ENCODE data around the gene LRRC75A.

The LRRC75A gene

DNA sequence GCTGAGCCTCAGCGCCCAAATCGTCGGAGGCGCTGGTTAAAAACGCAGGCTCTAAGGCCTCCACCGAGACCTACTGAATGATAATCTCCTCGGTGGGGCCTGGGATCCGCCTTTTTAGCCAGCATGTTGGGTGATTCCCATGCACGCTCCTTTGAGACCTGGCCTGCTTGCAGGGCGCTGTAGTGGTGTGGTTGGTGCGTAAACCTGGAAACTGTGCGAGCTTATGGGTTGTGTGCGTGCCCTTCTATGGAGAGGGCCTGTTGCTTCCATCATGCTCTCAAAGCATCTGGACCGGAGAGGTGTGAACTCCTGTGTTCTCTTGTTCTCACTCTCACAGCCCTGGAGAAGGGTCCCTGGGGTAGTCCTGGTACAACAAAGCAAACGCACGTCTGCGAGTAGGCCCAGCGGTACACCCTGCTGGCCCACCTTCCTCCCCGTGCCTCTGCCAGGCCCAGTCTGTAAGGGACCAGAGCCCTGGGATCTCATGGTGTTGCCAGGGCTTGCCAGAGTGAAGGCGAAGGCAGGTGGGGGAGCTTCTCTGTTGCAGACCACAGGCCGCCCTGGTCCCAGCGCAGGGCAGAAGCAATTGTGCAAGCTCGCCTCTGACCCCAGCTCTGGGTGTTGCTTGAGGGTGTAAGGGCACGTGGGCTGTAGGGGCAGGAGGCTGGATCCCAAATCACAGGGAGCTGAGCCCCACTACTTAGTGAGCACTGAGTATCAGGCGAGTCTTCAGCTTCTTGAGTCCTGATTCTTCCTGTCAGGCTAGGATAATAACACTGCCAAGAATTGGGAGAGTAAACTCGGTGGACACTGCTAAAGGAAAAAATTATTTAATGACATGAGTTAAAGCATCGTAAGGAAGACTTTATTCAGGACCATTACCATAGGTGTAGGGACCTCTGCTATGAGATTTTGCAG lies 879 bp upstream of the LRRC75A start:
- DNase-seq, result no peak

DNA sequence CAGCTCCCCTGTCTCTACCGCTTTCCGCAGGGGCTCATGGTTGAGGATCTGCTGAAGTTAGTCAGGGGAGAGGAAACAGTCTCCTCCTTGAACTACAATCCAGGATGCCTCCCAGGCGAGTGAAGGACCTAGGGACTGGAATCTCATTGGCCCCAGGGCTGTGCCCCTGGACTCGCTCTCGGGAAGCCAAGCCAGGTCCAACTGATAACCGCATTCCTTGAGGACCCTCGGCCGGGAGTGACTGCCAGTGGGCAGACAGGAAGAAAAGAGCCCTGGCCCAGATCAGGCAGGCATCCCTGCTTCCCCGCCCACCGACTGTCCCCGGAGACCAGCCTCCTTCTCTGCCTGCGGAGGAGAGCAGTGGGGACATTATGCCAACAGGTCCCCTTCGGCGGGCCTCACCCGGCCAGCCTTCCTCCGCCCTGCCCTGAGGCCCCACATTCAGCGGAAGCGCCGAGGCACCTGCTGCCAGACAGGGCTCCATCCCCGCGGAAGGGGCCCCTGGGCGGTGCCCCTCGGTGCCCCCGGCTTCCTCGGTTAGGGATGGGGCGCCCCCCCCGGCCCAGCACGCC lies 776 bp downstream of the LRRC75A start:
- DNase-seq, result peak; percentile 47

DNA sequence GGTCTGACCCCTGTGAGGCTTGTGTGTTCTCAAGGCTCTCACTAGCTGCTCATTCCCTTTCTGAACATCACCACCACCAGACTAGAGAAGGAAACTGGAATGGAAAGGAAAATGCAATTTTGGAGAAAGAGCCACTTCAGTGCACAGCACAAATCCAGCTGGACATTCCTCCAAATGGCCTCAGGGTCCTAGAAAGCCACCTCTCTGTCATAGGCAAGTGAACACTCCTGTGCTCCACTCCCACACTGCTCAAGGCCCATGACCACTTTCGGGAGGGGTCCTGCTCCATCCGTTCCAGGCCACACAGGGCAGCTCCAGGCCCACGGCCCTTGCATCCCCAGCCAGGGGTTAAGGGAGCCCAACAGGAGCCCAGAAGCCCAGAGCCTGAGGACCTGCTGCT lies 2.6 kb downstream of the LRRC75A start:
- no peak for DNase-seq

DNA sequence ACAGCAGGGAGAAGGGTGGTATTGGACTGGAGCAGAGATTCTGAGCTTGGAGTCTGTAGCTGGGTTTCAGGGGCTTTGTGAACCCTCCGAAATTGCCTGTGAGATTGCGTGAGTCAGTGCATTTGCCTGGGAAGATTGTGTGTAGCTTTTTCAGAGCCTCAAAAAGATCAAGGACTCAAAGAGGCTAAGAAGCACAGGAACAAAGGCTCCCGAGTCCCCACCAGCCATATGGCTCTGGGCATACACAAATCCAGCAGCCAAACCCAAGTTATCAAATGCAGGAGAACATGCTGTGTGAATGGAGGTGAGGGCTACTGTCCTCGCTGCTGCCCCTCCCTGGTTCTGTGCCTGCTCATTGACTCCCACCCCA lies 3.0 kb downstream of the LRRC75A start:
- no peak for DNase-seq

DNA sequence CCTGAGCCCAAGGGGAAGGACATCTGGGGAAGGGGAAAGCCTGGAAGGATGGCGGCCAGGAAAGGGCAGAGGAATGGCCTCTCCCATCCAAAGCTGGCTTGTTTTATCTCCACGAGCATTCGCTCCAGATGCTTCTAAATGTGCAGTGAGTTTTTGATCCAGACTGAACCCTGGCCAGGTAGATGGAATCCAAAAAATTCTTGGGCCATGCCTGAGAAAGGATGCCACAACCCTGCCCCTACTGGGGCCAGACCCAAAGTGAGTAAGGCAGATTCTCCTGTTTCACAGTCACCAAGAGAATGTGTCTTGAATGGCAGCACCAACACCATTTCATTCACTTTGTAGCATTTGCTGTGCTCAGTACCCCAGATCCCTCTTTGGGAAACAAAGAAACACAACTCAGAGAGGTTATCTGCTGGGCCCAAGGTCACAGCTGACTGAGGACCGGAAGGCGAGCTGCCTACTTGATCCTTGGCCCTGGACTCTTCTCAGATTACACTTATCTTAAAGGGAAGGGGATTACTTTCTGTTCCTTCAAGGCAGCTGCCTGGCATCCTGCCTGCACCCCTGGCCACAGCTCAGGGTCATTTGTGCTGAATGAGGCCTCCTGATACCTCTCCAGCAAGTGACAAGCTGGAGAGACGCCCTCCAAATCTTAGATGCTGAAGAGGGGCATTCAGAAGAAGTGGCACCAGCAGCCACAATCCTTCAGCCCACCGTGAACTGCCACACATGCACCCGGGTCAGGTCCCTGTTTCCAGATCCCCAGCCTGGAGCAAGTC lies 3.6 kb downstream of the LRRC75A start:
- DNase-seq, result no peak

DNA sequence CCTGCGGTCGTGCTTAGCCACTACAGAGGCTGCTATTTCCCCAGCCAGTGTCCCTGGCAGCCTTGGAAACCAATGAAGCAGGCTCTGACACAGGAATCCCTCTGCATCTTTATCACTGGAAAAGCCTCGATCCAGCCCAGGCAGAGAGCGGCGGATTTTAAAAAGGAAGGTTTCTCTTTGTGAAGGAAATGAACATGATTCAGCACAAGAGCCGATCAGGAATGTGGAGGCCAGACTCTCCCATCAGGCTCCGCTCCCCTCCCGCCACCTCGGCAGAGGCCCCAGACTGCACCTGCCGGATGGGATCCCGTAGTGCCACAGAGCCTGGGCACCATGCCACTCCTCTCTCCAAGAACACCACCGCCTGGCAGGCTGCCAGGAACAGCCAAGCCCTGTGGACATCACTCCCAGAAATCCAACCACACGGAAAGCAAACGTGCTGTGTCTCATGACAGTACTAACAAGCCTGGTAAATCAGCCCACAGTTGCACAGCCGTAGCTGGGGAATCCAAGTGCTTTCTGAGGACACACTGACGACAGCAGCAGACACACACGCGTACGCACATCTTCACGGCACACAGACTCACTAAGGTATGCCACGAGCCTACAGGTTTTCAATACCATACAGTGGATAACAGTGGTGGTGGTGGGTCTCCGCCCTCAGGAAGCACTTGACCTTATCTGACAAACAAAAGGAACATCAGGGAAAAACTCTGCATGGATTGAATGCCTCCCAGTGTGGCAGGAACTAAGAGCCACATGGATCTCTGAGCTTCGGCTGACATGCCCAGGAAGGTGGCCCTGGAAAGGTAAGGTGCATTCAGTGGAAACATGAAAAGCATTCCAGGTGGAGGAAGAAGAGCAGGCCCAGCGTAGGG lies 5.4 kb downstream of the LRRC75A start:
- DNase-seq, result peak; percentile 99

DNA sequence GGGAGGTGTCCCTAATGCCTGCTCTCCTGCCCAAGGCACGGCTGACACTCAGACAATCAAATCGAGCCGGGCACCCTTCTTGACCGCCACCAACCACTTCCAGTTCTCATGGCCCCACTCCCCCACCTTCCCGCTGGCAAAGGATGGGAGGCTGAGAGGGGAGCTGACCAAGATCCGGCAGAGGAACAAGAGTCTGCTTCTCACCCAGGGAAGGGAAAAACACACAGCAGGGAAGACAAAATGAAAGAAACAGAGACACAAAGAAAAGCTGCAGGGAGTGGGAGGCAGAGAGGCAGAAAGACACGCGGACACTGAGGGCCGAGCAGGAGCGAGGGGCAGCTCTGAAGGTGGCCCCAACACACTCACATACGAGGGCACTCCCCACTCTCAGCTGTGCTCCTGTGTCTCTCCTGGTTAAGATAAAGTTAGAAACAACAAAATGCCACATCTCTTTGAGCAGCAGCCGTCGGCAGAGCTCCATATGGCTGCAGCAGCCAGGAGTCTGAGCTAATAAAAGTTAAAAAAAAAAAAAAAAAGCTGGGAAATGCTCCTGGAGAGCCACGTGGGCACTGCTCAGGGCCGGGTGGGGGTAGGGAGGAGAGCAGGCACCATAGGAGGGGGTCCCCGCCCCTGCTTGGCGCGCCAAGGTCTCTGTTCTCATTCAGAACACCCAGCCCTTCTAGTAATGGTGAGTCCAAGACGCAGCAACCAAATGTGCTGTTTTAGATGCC lies 7.4 kb downstream of the LRRC75A start:
- no peak for DNase-seq

DNA sequence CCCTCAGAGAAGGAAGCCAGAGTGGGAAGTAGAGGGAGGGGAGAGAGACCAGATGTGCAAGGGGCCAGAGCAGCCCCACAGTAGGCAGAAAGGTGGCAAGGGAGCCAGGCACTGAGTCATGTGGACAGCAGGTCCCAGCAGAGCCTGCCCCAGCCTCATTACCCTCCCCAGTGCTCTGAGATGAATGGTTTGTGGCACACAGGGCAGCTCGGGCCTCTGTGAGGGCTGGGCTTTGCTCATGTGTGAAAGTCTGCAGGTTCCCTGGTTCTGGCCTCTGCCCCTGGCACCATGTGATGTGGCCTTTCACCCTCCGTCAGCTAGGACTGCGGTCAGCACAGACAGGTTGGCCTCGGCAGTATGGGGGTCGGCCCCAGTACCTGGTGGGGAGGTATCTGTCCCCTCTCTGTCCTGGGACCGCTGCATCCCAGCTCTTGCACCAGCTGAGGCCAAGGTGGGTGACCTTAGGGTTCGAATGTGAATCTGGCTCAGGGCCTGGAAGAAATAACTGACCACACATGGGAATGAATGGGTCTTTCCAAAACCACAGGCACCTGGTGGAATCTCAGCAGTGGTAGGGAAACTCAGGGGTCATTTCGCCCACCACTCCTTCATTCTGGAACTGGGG lies 8.9 kb downstream of the LRRC75A start:
- DNase-seq, result no peak

DNA sequence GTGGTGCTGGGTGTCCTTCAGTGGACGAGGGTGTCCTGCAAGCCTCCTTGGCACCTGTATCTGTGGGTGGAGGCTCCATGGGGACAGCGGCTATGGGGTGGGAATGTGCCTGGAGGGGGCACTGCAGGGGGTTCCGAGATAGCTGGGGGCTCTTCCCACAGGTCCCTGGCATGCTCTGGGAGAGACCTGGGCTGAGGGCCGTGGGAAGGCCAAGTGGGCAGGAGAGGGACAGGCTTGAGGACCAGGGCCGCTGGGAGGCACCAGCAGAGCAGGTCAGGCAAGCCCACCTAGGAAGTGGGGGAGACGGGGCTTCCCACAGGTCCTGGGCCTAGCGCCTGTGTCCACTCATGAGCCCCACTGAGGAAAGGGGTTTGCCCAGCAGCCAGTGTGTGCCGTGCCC lies 9.7 kb downstream of the LRRC75A start:
- no peak for DNase-seq

DNA sequence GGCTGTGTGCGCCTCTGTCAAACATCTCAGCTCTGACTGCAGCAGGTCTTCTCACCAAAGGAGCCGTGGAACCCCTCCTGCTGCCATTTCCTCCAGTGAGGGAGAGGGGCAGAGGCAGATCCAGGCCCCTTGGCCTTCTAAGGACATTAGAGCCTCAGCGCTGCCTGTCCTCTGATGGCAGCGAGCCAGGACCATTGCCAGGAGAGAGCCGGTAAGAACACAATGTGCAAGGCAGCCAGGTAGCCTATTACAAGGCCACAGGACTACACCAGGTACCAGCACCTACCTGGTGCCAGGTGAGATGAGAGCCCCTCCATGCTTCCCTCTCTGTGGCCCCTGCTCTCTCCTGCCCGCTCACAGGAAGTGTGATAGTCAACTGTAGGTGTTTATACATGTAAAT lies 11.0 kb downstream of the LRRC75A start:
- DNase-seq, result no peak

DNA sequence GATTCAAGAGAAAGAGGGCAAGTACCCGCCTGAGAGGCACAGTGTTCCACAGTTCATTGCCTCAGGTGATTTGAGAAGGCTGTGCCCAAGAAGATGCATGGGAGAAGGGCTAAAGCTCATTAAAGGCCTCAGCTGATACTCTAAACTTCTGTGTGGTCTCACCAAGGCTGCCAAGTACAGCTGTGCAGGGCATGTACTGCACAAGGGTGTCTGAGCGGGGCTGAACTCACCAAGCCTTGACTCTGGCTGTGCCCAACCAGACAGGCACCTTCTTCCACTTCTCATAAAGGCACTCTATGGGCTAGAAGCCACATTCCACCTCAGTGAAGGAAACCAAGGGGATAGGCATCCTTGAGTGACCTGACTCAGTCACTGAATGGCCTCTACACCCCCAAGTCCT lies 12.7 kb downstream of the LRRC75A start:
- no peak for DNase-seq

DNA sequence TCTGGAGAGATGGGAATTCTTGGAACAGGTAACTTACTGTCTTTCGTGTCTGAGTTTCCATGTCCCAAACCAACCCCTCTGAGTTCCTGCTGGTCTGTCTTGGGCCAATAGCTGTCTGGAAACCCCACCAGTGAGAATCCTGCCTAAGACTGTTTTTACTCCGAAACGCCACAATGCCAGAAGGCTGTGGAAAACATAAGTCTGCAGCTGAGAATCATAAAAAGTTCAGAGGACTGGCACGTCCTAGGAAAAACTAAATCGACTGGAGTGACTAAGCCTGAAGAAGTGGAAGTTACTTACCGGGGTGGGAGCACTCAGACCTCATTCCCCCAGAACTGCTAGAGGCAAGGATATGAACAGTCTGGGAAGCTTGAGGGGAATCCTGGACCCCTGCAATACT lies 13.3 kb downstream of the LRRC75A start:
- no peak for DNase-seq

DNA sequence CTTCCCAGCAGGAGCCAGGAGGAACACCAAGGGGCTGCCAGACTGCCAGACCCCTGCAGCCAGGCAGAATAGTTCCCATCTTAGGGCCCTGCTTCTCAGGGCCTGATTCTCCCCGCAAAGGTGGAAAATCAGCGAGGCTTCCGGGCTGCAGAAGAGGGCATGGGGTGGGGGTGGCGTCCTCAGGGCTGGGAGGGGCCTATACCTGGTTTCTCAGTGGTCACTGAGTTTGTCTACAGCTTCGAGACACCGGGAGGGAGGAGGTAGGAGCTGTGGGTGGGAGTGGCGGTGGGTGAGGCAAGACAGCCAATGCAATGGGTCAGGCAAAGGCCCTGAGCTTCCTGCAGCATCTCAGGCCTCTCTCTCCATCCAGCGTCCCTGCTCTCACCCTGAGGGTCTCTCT lies 14.3 kb downstream of the LRRC75A start:
- DNase-seq, result no peak

DNA sequence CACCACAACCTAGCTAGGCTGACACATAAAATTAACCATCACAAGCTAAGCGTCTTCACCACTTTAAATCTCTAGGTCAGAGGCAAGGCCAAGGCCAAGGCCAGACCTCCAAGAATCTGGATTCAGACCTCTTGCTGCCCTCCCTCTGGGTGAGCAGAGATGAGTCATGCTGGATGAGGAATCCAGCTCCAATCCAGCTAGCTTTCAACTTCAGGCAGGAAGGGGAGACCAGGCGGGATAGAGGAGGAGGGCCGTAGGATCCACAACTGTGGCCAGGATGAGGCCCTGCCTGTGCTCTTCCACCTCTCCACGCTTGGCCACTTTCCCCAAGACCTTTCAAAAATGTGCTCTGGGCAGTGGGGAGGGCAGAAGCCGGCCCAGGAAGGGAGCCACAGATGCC lies 14.7 kb downstream of the LRRC75A start:
- no peak for DNase-seq

DNA sequence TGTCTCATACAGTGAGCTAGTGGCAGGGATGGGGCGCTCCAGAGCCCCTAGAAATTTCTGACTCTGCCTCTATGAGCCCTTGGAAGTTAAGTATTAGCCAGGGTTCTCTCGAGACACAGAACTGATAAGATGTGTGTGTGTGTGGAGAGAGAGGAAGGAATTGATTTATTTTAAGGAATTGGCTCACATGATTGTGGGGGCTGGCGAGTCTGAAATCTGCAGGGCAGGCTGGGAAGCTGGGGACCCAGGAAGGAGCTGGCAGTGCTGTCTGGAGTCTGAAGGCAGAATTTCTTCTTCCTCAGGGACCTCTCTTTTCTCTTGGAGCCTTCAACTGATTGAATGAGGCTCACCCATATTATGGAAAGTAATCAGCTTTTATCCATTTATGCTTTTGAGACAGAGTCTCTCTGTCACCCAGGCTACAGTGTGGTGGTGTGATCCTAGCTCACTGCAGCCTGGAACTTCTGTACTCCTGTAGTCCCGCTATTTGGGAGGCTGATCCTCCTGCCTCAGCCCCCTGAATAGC lies 16.8 kb downstream of the LRRC75A start:
- DNase-seq, result no peak

DNA sequence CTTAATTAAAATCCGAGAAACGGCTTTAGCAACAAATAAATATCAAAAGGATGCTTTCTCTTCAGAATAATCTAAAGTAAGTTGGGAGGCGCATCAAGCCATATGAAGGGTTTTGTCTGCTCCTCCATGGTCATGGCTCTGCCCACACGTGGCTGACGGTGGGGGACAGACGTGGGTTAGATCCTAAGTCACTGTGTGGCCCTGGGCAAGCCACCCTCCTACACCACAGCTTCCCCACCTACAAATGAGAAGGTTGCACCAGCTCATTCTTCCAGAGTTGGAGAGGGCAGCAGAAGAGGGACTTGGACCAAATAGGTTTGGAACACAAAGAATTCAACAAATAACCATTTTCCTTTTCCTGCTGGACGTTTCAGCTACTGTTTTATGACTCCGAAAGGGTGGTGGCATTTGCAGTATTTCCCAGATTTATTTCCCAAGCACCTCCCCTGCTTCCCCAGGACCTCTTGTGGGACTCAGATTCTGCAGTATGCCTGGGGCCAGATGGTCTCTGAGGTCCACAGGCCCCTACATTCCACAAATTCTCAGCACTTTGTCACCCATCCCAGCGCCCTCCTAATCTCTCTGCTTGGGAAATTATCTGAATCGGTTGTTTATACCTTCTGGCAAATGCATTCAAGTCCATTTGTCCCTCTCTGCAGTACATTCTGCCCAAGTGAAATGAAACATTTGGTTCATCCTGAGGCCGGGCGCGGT lies 17.8 kb downstream of the LRRC75A start:
- no peak for DNase-seq

DNA sequence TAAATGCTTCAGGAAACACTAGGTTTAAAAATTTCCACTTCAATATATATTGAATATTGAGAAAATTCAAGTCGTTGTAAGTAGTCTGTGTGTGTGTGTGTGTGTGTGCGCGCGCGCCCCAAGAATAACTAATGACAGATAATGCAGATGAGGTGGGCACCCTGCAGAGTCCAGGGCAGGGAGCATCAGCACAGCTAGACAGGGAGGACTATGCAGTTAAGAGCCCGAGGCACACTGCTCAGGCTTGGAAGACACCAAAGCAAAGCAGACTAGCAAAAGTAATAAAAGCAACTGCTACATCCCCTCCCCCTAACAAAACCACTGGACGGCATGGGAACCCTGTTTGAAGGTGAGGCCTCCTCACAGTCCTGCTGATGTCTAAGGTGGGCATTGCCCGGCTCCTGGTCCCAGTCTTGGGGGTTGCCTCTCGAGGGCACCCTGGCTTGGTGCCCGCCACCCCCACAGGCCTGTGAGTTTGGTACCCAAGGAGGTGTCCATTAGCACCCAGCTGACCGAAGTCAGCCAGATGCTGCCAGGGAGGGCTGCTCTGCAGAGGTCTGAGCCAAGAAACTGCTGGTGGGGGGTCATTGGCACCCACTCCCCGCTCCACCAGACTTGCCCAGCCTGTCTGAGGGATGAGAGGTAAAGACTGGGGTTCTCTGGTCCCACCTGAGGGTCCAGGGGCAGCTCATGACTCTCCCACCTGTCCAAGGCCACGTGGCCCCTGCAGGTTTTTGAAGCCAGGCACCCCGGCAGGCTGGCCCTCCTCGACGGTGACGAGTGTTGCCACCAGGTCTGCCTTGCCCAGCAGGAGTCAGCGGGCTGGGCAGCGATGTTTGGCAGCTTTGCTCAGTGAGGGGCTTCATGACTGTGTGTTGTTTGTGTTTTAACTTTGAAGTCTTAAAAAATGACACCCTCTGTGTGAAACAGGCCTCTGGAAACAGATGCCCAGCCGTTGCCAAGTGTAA lies 18.7 kb downstream of the LRRC75A start:
- no peak for DNase-seq

DNA sequence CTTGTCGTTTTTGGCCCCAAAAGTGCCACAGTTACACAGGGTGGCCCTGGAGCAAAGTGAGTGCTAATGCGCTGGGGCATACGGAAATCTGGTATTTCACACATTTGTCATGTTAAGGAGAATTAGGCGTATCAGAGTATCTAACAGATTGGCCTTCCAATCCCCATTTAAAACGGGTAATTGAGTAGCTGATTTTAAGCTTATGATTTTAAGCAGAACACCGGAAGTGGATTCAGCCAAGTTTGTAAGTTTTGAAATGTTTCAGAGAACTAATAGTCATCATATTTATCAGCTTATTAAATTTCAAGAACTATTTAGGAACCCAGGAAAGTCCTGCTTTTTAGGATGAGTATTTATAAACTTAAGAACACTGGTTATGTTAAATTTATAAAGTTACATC lies 19.5 kb downstream of the LRRC75A start:
- DNase-seq, result no peak

DNA sequence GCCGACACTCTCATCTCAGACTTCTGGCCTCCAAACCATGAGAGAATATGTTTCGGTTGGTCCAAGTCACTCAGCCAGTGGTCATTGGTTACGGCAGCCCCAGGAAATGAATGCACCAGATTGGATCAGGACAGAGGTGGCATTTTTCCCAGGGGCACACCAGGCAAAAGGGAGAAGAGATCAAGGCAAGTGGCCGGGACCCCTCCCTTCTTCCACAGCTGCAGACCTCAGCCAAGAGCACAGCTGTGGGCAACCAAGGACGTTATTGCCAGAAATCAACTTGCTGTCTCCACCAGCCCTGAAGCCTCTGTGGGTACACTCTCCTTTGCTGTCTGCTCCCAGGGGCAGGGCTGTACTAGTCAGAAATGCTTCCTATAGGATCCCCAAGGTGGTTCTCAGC lies 20.7 kb downstream of the LRRC75A start:
- no peak for DNase-seq

DNA sequence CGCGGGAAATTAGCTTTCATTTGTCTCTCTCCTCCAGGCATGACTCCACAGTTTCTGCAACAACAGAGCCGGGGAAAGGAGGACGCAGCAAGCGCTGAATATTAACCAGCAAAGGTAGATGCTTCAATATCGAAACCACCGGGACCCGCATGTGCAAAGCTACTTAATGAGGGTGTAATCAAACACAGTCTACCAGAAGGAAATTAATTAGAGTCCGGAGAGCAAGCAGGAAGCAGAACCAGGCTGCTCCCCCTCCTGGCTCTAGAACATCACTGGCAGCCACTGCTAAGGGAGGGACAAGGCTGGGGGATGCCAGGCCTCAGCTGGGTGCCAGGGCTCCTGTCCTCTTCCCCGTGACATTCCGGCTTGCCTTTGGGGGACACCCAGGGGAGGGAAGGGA lies 21.7 kb downstream of the LRRC75A start:
- peak; percentile 60 for DNase-seq

Data from NCI-H1105 (cell line).